Activated CD4-positive, alpha-beta T cell treated with anti-CD3 and anti-CD28 coated beads for 1 hour (primary cell): ENCODE measurements around the gene MYL11.
A peak's percentile ranks its signal among the peaks of the same experiment; 100 is the strongest.
"Not testable (repeated sequence)": the region's sequence is repeated elsewhere in the genome, so short reads cannot be mapped to it uniquely, and the experiment has no call there.

Experiments used
- DNase-seq: peaks from one replicate; pipeline ENCODE4 v3.0.0-alpha.2; 2020

Gene MYL11

GRCh38 chr16:30374538-30374937, at the start of gene MYL11:
Gene MYL11, plus strand, starts transcription at chr16:30374802. Its CDS starts 56 bp downstream, at chr16:30374858.
- no peak for DNase-seq

- DNase-seq, result peak; percentile 74
Measured at GRCh38 chr16:30334473-30334989, 40.1 kb upstream of the MYL11 start.

- peak; percentile 75 for DNase-seq
Measured at GRCh38 chr16:30335028-30335597, 39.5 kb upstream of the MYL11 start.

GRCh38 chr16:30335598-30336474, 38.8 kb upstream of the MYL11 start:
- no peak for DNase-seq

- DNase-seq, result not testable (repeated sequence)
Measured at GRCh38 chr16:30337964-30338357, 36.6 kb upstream of the MYL11 start.

GRCh38 chr16:30338715-30339114, 35.9 kb upstream of the MYL11 start:
- DNase-seq, result not testable (repeated sequence)

GRCh38 chr16:30340621-30341020, 34.0 kb upstream of the MYL11 start:
- DNase-seq, result no peak

GRCh38 chr16:30341971-30342370, 32.6 kb upstream of the MYL11 start:
- DNase-seq, result not testable (repeated sequence)

- DNase-seq, result no peak
Measured at GRCh38 chr16:30342751-30343490, 31.7 kb upstream of the MYL11 start.

GRCh38 chr16:30343491-30343820, 31.1 kb upstream of the MYL11 start:
- DNase-seq, result not testable (repeated sequence)

- DNase-seq, result no peak
Measured at GRCh38 chr16:30346286-30346685, 28.3 kb upstream of the MYL11 start.

GRCh38 chr16:30348113-30348512, 26.5 kb upstream of the MYL11 start:
- DNase-seq, result no peak

GRCh38 chr16:30348929-30349328, 25.7 kb upstream of the MYL11 start:
- DNase-seq, result no peak

- DNase-seq, result no peak
Measured at GRCh38 chr16:30349675-30350074, 24.9 kb upstream of the MYL11 start.

GRCh38 chr16:30350134-30350871, 24.3 kb upstream of the MYL11 start:
- no peak for DNase-seq

GRCh38 chr16:30351001-30351441, 23.6 kb upstream of the MYL11 start:
- no peak for DNase-seq

- no peak for DNase-seq
Measured at GRCh38 chr16:30351586-30352419, 22.8 kb upstream of the MYL11 start.

GRCh38 chr16:30352488-30353401, 21.9 kb upstream of the MYL11 start:
- no peak for DNase-seq

- no peak for DNase-seq
Measured at GRCh38 chr16:30353438-30354129, 21.0 kb upstream of the MYL11 start.
